SK-N-SH (cell line): ENCODE measurements around the gene SETD1B.

Experiments
- CTCF ChIP-seq: fragments of 200-600 bp; sonication (generic); IDR thresholded peaks from 2 replicates; pipeline ENCODE4 v1.6.1; 2017; ENCODE audit warnings: antibody characterized with exemption, mild to moderate bottlenecking, moderate library complexity
- EP300 ChIP-seq, 2 experiments: IDR thresholded peaks; 2 replicates each; pipeline versions ENCODE4 v1.4.0 to v1.6.1; 2012; ENCODE audit warnings: borderline replicate concordance in 1 of 2, low read depth in 1 of 2, low read length in 1 of 2
- FOXM1 ChIP-seq: IDR thresholded peaks from 2 replicates; pipeline ENCODE4 v1.4.0; 2012; ENCODE audit warnings: low read depth, mild to moderate bottlenecking
- JUND ChIP-seq: IDR thresholded peaks from 2 replicates; pipeline ENCODE4 v1.4.0; 2012
- POLR2AphosphoS5 ChIP-seq: IDR thresholded peaks from 2 replicates; pipeline ENCODE4 v1.6.1; 2012; ENCODE audit warnings: low read depth, low read length
- SIN3A ChIP-seq: IDR thresholded peaks from 2 replicates; pipeline ENCODE4 v1.6.1; 2012; ENCODE audit warnings: low read depth, mild to moderate bottlenecking, low read length, moderate library complexity, borderline replicate concordance
- TAF1 ChIP-seq: IDR thresholded peaks from 2 replicates; pipeline ENCODE4 v1.6.1; 2012; ENCODE audit warnings: low read depth, mild to moderate bottlenecking, low read length, moderate library complexity, borderline replicate concordance
- TEAD4 ChIP-seq: IDR thresholded peaks from 2 replicates; pipeline ENCODE4 v1.4.0; 2012; ENCODE audit warnings: mild to moderate bottlenecking, borderline replicate concordance; ENCODE audit not compliant: insufficient read depth
- USF1 ChIP-seq: IDR thresholded peaks from 2 replicates; pipeline ENCODE4 v1.4.0; 2012; ENCODE audit warnings: low read depth, borderline replicate concordance
- USF2 ChIP-seq: fragments of 150-350 bp; IDR thresholded peaks from 2 replicates; pipeline ENCODE4 v1.6.1; 2017; ENCODE audit warnings: antibody characterized with exemption, low read length, low read depth, borderline replicate concordance

GRCh38 chr12:121809712-121810116 is 5.9 kb downstream of the SETD1B start:
- TF ChIP-seq CTCF (no peak), TEAD4 (no peak), TAF1 (no peak), POLR2AphosphoS5 (no peak), JUND (no peak), EP300 (IDR thresholded peaks at IDR 0.05; ENCODE audit: borderline replicate concordance in 1 of 2, low read depth in 1 of 2, low read length in 1 of 2) (no peak), FOXM1 (no peak), SIN3A (no peak), USF1 (no peak), USF2 (no peak)
